GM21423 (cell line): ENCODE measurements around the gene WNT3.
"Not testable (repeated sequence)": the region's sequence is repeated elsewhere in the genome, so short reads cannot be mapped to it uniquely, and the experiment has no call there.

Experiments used
- ATAC-seq: cut with Tn5 transposase; IDR thresholded peaks from one replicate; pipeline ENCODE4 v1.9.1; 2021; ENCODE audit warnings: mild to moderate bottlenecking, moderate library complexity; ENCODE audit not compliant: unreplicated experiment

The WNT3 gene

GRCh38 chr17:46818316-46818928, at the start of gene WNT3:
WNT3 (minus strand) TSS chr17:46818692; CDS start chr17:46818597, 95 bp downstream.
- ATAC-seq = no peak

DNA sequence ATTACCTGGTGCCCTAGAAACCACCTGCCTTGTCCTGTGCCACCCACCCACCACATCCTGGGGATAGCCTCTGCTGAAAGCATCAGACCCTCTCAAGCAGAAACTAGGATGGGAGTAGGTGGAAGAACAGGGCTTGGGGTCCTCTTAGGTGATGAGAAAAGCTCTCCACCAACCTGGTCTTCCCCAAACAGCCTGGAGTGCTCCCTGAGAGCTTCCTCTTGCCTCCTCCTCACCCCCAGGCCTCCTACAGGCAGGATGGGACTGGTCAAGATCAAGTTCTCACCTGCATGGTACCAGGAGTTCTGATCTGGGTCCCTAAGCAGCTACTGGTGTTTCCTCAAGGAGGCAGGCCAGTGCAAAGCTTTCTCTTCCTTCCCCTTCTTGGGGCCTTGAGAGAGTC, 48.3 kb upstream of the WNT3 start:
- ATAC-seq = no peak

DNA sequence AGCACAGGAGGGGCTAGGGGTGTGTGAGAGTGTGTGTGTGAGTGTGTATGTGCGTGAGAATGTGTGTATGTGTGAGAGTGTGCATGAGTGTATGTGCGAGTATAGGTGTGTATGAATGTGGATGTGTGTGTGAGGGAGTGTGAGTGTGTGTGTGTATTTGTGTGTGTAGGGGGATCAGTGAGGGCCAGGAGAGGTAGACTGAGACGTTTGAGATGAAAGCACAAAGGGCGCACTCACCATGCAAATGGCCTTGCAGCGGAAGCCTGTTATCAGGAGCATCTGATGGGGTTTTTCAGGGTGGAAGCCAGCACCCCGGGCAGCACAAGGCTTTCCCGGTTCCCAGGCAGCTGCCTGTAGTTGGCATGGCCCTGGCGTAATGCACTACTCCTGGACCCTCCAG, 47.8 kb upstream of the WNT3 start:
- ATAC-seq = no peak

GRCh38 chr17:46865100-46865499, 46.6 kb upstream of the WNT3 start:
- ATAC-seq = no peak

DNA sequence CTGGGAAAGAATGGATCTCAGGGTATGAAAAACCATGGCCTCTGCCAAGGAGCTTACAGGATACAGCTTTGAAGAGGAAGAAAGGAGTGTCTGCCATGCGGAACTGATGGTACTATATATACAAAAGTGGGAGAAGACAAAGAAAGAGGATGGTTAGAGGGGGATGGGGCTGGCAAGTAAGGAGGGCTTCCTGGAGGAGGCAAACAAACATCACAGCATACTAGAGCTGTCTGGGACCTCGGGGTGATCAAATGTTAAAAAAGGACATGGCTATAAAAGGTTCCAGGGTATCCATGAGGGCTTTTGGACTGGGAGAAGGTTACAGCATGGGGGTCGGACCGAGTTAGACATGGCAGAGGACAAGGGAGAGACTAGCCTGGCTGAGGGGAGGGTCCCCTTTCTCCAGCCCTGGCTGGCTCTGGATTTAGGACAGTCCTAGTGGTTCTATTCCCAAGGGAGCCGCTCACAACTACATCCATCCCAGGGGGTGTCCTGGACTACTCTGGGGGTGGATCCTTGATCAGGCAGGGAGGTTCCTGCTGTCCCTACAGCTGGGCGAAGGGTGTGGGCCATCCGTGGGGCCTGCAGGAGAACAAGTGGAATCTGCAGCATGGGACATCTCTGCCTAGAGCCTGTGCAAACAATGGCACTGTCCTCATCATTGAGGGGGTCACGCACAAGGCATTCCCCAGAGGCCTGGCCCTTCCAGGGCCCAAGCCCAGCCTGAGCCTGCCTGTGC, 45.1 kb upstream of the WNT3 start:
- ATAC-seq = no peak

GRCh38 chr17:46862949-46863348, 44.5 kb upstream of the WNT3 start:
- no peak for ATAC-seq

GRCh38 chr17:46859996-46860395, 41.5 kb upstream of the WNT3 start:
- no peak for ATAC-seq

GRCh38 chr17:46857600-46857999, 39.1 kb upstream of the WNT3 start:
- no peak for ATAC-seq

DNA sequence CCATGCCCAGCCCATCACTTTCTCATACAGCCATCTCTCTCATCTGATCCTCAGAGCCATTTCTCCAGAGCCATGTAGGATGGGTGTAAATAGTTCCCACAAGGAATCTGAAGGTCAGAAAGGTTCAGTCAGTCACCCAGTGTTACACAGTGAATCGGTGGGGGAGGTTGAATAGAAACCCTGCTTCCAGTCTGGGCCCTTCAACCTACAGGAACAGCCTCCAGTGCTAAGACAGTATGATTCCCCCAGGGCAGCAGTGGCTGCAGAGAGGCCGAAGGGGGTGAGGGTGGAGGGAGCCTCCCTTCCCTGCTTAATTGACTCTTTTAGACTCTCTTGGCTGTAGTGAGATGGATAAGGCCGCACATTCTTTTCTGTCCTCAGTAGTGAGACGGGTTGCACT, 36.5 kb upstream of the WNT3 start:
- ATAC-seq = no peak

- ATAC-seq = no peak
Measured at GRCh38 chr17:46854515-46854914, 36.0 kb upstream of the WNT3 start.

DNA sequence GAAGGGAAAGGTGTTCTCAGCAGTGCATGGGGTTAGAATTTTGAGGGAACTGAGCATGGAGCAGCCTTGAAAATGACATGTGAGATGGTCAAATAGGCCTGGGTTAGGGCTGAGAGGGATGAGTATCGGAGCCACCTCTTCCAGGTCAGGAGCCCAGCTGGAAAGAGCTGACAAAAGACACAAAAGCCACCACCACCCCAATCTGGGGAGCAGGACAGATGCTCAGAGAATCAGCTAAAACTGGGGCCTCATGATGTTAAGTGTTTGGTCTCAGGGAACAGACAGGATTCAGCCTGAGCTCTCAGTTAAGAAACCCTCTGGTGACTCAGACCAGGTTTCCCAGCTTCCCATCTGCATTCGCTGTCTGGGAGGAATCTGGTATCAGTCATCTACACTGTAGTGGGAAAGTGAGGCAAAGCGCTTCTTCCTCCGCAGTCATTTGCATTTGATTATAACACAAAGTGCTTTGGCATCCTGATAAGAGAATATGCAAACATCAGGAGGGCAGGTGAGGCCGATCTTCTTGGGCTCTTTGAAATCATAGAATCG, 35.5 kb upstream of the WNT3 start:
- no peak for ATAC-seq

- ATAC-seq = no peak
Measured at GRCh38 chr17:46851029-46851741, 32.7 kb upstream of the WNT3 start, which contains the start of gene WNT9B. WNT9B (plus strand) TSS chr17:46851583; CDS start chr17:46851639, 56 bp downstream.

GRCh38 chr17:46850688-46851028, 32.2 kb upstream of the WNT3 start:
- no peak for ATAC-seq

GRCh38 chr17:46848534-46848933, 30.0 kb upstream of the WNT3 start:
- no peak for ATAC-seq

- no peak for ATAC-seq
Measured at GRCh38 chr17:46847204-46848191, 29.0 kb upstream of the WNT3 start.

- no peak for ATAC-seq
Measured at GRCh38 chr17:46842835-46843234, 24.3 kb upstream of the WNT3 start.

- no peak for ATAC-seq
Measured at GRCh38 chr17:46841561-46842379, 23.3 kb upstream of the WNT3 start.

DNA sequence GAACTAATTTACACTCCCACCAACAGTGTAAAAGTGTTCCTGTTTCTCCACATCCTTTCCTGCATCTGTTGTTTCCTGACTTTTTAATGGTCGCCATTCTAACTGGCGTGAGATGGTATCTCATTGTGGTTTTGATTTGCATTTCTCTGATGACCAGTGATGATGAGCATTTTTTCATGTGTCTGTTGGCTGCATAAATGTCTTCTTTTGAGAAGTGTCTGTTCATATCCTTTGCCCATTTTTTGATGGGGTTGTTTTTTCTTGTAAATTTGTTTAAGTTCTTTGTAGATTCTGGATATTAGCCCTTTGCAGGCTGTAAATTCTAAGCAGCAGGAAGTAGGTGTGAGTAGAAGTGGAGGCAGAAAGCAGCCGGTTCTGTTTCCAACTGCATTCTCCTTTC, 22.1 kb upstream of the WNT3 start:
- ATAC-seq = not testable (repeated sequence)

DNA sequence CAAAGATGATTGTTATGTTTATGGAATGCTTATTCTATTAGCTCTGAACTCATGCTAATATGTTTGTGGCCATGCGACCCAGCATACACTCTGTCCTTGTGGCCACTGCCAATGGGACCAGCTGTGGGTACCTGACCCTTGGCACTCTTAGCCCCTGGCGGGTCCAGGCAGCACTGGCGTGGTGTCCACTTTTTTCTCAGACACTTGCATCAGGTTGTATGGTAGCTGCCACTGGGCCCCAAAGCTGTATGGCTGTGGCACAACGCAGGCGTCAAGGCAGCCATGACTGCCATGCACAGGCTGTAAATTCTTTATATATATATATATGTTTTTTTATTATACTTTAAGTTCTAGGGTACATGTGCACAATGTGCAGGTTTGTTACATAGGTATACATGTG, 20.7 kb upstream of the WNT3 start:
- ATAC-seq = no peak

- no peak for ATAC-seq
Measured at GRCh38 chr17:46837521-46837920, 19.0 kb upstream of the WNT3 start.
